IPS-11a (cell line): Measurements from ENCODE around the gene PTPRG.

Source experiments
- H3K4me3 ChIP-seq: one replicate; pipeline ENCODE4 v1.5.1; 2013; ENCODE audit warnings: low read depth, low read length, control low read depth

The PTPRG gene

GRCh38 chr3:62159709-62160092, 598.3 kb downstream of the PTPRG start:
- H3K4me3 ChIP-seq: no peak overlapping the region

- H3K4me3 ChIP-seq: no peak overlapping the region
Measured at GRCh38 chr3:62161371-62161770, 600.0 kb downstream of the PTPRG start.

GRCh38 chr3:62164196-62164595, 602.8 kb downstream of the PTPRG start:
- H3K4me3 ChIP-seq: no peak overlapping the region

- no peak overlapping the region for H3K4me3 ChIP-seq
Measured at GRCh38 chr3:62164746-62165145, 603.4 kb downstream of the PTPRG start.

- no peak overlapping the region for H3K4me3 ChIP-seq
Measured at GRCh38 chr3:62167566-62168262, 606.3 kb downstream of the PTPRG start.

- no peak overlapping the region for H3K4me3 ChIP-seq
Measured at GRCh38 chr3:62168356-62168755, 607.0 kb downstream of the PTPRG start.

GRCh38 chr3:62169906-62170660, 608.7 kb downstream of the PTPRG start:
- H3K4me3 ChIP-seq: no peak overlapping the region

GRCh38 chr3:62171789-62172188, 610.4 kb downstream of the PTPRG start:
- H3K4me3 ChIP-seq: no peak overlapping the region

- no peak overlapping the region for H3K4me3 ChIP-seq
Measured at GRCh38 chr3:62172199-62172598, 610.8 kb downstream of the PTPRG start.

GRCh38 chr3:62173939-62174515, 612.7 kb downstream of the PTPRG start:
- no peak overlapping the region for H3K4me3 ChIP-seq

- H3K4me3 ChIP-seq: no peak overlapping the region
Measured at GRCh38 chr3:62175161-62175560, 613.8 kb downstream of the PTPRG start.

GRCh38 chr3:62178032-62178431, 616.7 kb downstream of the PTPRG start:
- no peak overlapping the region for H3K4me3 ChIP-seq

GRCh38 chr3:62178739-62179600, 617.6 kb downstream of the PTPRG start:
- no peak overlapping the region for H3K4me3 ChIP-seq

GRCh38 chr3:62180514-62180913, 619.1 kb downstream of the PTPRG start:
- no peak overlapping the region for H3K4me3 ChIP-seq

- H3K4me3 ChIP-seq: no peak overlapping the region
Measured at GRCh38 chr3:62183087-62183486, 621.7 kb downstream of the PTPRG start.

GRCh38 chr3:62183969-62184368, 622.6 kb downstream of the PTPRG start:
- H3K4me3 ChIP-seq: no peak overlapping the region

GRCh38 chr3:62184559-62184958, 623.2 kb downstream of the PTPRG start:
- no peak overlapping the region for H3K4me3 ChIP-seq

- H3K4me3 ChIP-seq: no peak overlapping the region
Measured at GRCh38 chr3:62187022-62187431, 625.7 kb downstream of the PTPRG start.

- H3K4me3 ChIP-seq: no peak overlapping the region
Measured at GRCh38 chr3:62188681-62189375, 627.5 kb downstream of the PTPRG start.

- no peak overlapping the region for H3K4me3 ChIP-seq
Measured at GRCh38 chr3:62189376-62189698, 628.0 kb downstream of the PTPRG start.

- H3K4me3 ChIP-seq: no peak overlapping the region
Measured at GRCh38 chr3:62192891-62193290, 631.5 kb downstream of the PTPRG start.
